ENCODE data around the gene NDFIP1.

- TF ChIP-seq CTCF (IDR thresholded peaks at IDR 0.05) (no peak), POLR2AphosphoS5 (IDR thresholded peaks at IDR 0.05; ENCODE audit: low read depth, low read length) (no peak), REST (IDR thresholded peaks at IDR 0.05; ENCODE audit: insufficient read depth in 1 of 2, low read depth in 2 of 2, low read length in 1 of 2) (no peak), TCF7L2 (IDR thresholded peaks at IDR 0.05; ENCODE audit: low read depth, low read length) (no peak), SIN3A (IDR thresholded peaks at IDR 0.05; ENCODE audit: borderline replicate concordance, insufficient read depth, low read depth, low read length) (no peak)
Observed at GRCh38 chr5:142133330-142134206, 25.0 kb downstream of the NDFIP1 start.
